HepG2 (cell line): Measurements from ENCODE around the gene GJB6. TPM values are rescaled to one million over a fixed set of nuclear protein-coding genes. Genes with fewer than 3 reads are reported as not detected.

Experiments used
- ATAC-seq: fragments of 200-7000 bp; cut with Tn5 transposase; 3 replicates; pipeline ENCODE4 v1.9.1; 2020; ENCODE audit warnings: mild to moderate bottlenecking, moderate library complexity
- BruUV-seq: library from RNA; stranded (reverse); fragments of 400-500 nt; replicated peaks from 2 replicates; lab custom pipeline; 2021; lab: Mats Ljungman, UMichigan
- CTCF ChIA-PET: fragments of 300-600 bp; formaldehyde crosslinking; extraction: SDS; loops from one replicate; lab custom pipeline; 2021; ENCODE audit warnings: low total read pairs, inconsistent platforms, low intra/inter-chr PET ratio; lab: Yijun Ruan, JAX
- POLR2A ChIA-PET: fragments of 350-600 bp; sonication (Branson Sonifier 250); formaldehyde crosslinking; loops from one replicate; lab custom pipeline; 2020; ENCODE audit warnings: antibody characterized with exemption, inconsistent platforms; lab: Yijun Ruan, JAX
- DNase-seq: peaks from one replicate; pipeline ENCODE4 v3.0.0-alpha.2; 2015; ENCODE audit warnings: low spot score
- FAIRE-seq: peaks from 3 replicates; lab custom pipeline; 2011; peaks lifted over from hg19 to GRCh38; lab: Jason Lieb, UNC
- H2AFZ ChIP-seq: one replicate; pipeline ENCODE4 v1.6.1; 2011; ENCODE audit warnings: low read length, inconsistent platforms
- H3K27ac ChIP-seq: fragments of 300-600 bp; 3 replicates; pipeline ENCODE4 v1.8.0; 2011; ENCODE audit warnings: mixed run types, mild to moderate bottlenecking, mixed read lengths, low read length, inconsistent platforms; ENCODE audit not compliant: insufficient read depth; ENCODE audit errors: extremely low read length
- H3K27me3 ChIP-seq, 2 experiments: fragments of 200-600 bp in 1 of 2; 2 replicates in 1 of 2; 3 replicates in 1 of 2; pipeline versions ENCODE4 v1.6.0 to v1.8.0; 2011; ENCODE audit warnings: low read length in 2 of 2, mild to moderate bottlenecking in 2 of 2, moderate library complexity in 2 of 2, inconsistent platforms in 1 of 2; ENCODE audit not compliant: insufficient read depth in 2 of 2, control insufficient read depth in 1 of 2
- H3K36me3 ChIP-seq, 2 experiments: fragments of 200-600 bp in 1 of 2; replicated peaks in 1 of 2; 2 replicates in 1 of 2; 3 replicates in 1 of 2; pipeline versions ENCODE4 v1.5.1 to v1.8.0; 2011; ENCODE audit warnings: low read length in 2 of 2, inconsistent platforms in 1 of 2; ENCODE audit not compliant: insufficient read depth in 2 of 2, control insufficient read depth in 1 of 2
- H3K4me1 ChIP-seq: 2 replicates; pipeline ENCODE4 v1.5.1; 2012; ENCODE audit warnings: low read length, inconsistent platforms; ENCODE audit not compliant: insufficient read depth
- H3K4me2 ChIP-seq: 2 replicates; pipeline ENCODE4 v1.6.0; 2011; ENCODE audit warnings: low read depth, low read length, inconsistent platforms
- H3K4me3 ChIP-seq, 3 experiments: fragments of 200-600 bp in 1 of 3; sonication (generic), shearing (Covaris generic) in 1 of 3; replicated peaks in 1 of 3; 2 replicates each; pipeline ENCODE4 v1.5.1; 2011 to 2016; ENCODE audit warnings: low read length in 3 of 3, inconsistent platforms in 2 of 3, low read depth in 2 of 3, mild to moderate bottlenecking in 2 of 3, control low read depth in 1 of 3, mixed read lengths in 1 of 3; ENCODE audit not compliant: insufficient read depth in 1 of 3
- H3K79me2 ChIP-seq: one replicate; pipeline ENCODE4 v1.6.1; 2011; ENCODE audit warnings: low read length, inconsistent platforms; ENCODE audit not compliant: insufficient read depth
- H3K9ac ChIP-seq: 2 replicates; pipeline ENCODE4 v1.6.0; 2011; ENCODE audit warnings: mild to moderate bottlenecking, low read depth, low read length, inconsistent platforms; ENCODE audit not compliant: insufficient read depth
- H3K9me3 ChIP-seq: 2 replicates; pipeline ENCODE4 v1.5.1; 2012; ENCODE audit warnings: mild to moderate bottlenecking, low read length
- H4K20me1 ChIP-seq: 2 replicates; pipeline ENCODE4 v1.6.0; 2011; ENCODE audit warnings: inconsistent platforms, mild to moderate bottlenecking, low read length, moderate library complexity; ENCODE audit not compliant: insufficient read depth
- CEBPB ChIP-seq: IDR thresholded peaks from 2 replicates; pipeline ENCODE4 v1.6.1; 2011; ENCODE audit warnings: low read depth, low read length, improper control_type of control experiment, borderline replicate concordance
- DRAP1 ChIP-seq: IDR thresholded peaks from 2 replicates; pipeline ENCODE4 v1.6.1; 2016; ENCODE audit warnings: missing genetic modification reagents, missing compliant biosample characterization
- GABPA ChIP-seq, 2 experiments: IDR thresholded peaks; 2 replicates each; pipeline ENCODE4 v1.6.1; 2011 to 2016; ENCODE audit warnings: low read depth in 2 of 2, low read length in 1 of 2, missing biosample characterization in 1 of 2, missing genetic modification characterization in 1 of 2
- GABPB1 ChIP-seq: IDR thresholded peaks from 2 replicates; pipeline ENCODE4 v1.6.1; 2016; ENCODE audit warnings: mild to moderate bottlenecking, missing genetic modification reagents, moderate library complexity, missing compliant biosample characterization
- HCFC1 ChIP-seq: fragments of 150-350 bp; IDR thresholded peaks from 2 replicates; pipeline ENCODE4 v1.6.1; 2014; ENCODE audit warnings: low read depth, low read length
- HOXA3 ChIP-seq: sonication (generic); formaldehyde crosslinking; IDR thresholded peaks from 2 replicates; pipeline ENCODE4 v1.5.0; 2020; ENCODE audit warnings: missing genetic modification reagents
- SETDB1 ChIP-seq: sonication (generic); formaldehyde crosslinking; IDR thresholded peaks from 2 replicates; pipeline ENCODE4 v1.5.1; 2020; ENCODE audit warnings: missing genetic modification reagents, mild to moderate bottlenecking, borderline replicate concordance
- ZNF138 ChIP-seq: sonication (generic); formaldehyde crosslinking; IDR thresholded peaks from 2 replicates; pipeline ENCODE4 v1.5.0; 2020; ENCODE audit warnings: mild to moderate bottlenecking, low read depth, missing genetic modification reagents
- ZNF263 ChIP-seq: sonication (generic); formaldehyde crosslinking; IDR thresholded peaks from 2 replicates; pipeline ENCODE4 v1.4.0; 2020; ENCODE audit warnings: missing genetic modification reagents
- ZNF687 ChIP-seq: sonication (generic); formaldehyde crosslinking; IDR thresholded peaks from 2 replicates; pipeline ENCODE4 v1.5.1; 2020; ENCODE audit warnings: mild to moderate bottlenecking, missing genetic modification reagents, moderate library complexity
- ZNF703 ChIP-seq: sonication (generic); formaldehyde crosslinking; IDR thresholded peaks from 2 replicates; pipeline ENCODE4 v1.5.1; 2020; ENCODE audit warnings: missing genetic modification reagents, mild to moderate bottlenecking, moderate library complexity, borderline replicate concordance
- ZNF709 ChIP-seq: sonication (generic); formaldehyde crosslinking; IDR thresholded peaks from 2 replicates; pipeline ENCODE4 v1.5.0; 2020; ENCODE audit warnings: mild to moderate bottlenecking, missing genetic modification reagents
- WGBS: methylation state at CpG from one replicate; pipeline ENCODE4 v1.1.6; 2017; ENCODE audit warnings: low lambda C conversion rate; 5-methylcytosine and 5-hydroxymethylcytosine counted together
- in situ Hi-C: cut with HindIII; loops from 2 replicates; pipeline ENCODE4 v1.10.0; 2017; ENCODE audit warnings: low pct_unique_long_range_greater_than_20kb; ENCODE audit not compliant: extremely low pct_ligation_motif_present
- intact Hi-C: fragments of 100-400 bp; cut with micrococcal nuclease; formaldehyde crosslinking; loops from one replicate; pipeline ENCODE4 v1.10.0; 2022; ENCODE audit not compliant: unreplicated experiment
- polyA plus RNA-seq, 8 experiments: library from polyadenylated mRNA; depleted of rRNA in 3 of 8; stranded (reverse) in 7 of 8; unstranded in 1 of 8; fragments of >200 nt; fragmentation: Illumina TruSeq in 4 of 8; extraction: Trizol in 4 of 8; gene quantifications; 2 replicates each; pipeline versions ENCODE4 v1.2.1 to v1.2.3, GENCODE V29; 2011 to 2016; ENCODE audit warnings: low read depth in 4 of 8, missing spikeins in 1 of 8, mixed read lengths in 1 of 8; ENCODE audit not compliant: insufficient read depth in 1 of 8
- total RNA-seq, 5 experiments: library from RNA; depleted of rRNA; stranded (reverse); fragments of >200 nt; fragmentation: Illumina TruSeq; extraction: Trizol; gene quantifications; 2 replicates each; pipeline ENCODE4 v1.2.3, GENCODE V29; 2016; ENCODE audit warnings: low read depth in 1 of 5

The GJB6 gene
- total and polyA plus RNA-seq, 2 of the 13 experiments (the other 11 are each of a cell fraction or from before 2014, with no cell fraction given), result not detected

- intact Hi-C loops, result no loop called here
- TF ChIP-seq HOXA3 (CRISPR knock-in tag) (no peak), HCFC1 (no peak)
- TF ChIP-seq, all 625 proteins: peak for 0
- Histone ChIP-seq H3K9ac (no peak overlapping the region), H2AFZ (no peak overlapping the region), H3K4me3 (0 out of 6 replicates have a peak overlapping the region, but pooled peaks of 1 of the 3 experiments have one; percentile 5), H4K20me1 (no peaks in the 10 kb centered on the region), H3K36me3 (no peaks in the 10 kb centered on the region), H3K4me1 (peaks cover 35% of the 10 kb centered on the region), H3K9me3 (no peaks in the 10 kb centered on the region), H3K4me2 (peak overlapping the region; percentile 60), H3K79me2 (no peaks in the 10 kb centered on the region), H3K27ac (no peak overlapping the region), H3K27me3 (peaks cover 5 to 63% of the 10 kb centered on the region in 2 experiments)
- whole genome bisulfite sequencing, result 3% methylated on average over 5 of the region's 5 CpGs
- DNase-seq, result no peak
- CTCF ChIA-PET, result no interaction called here
- POLR2A ChIA-PET, result no interaction called here
- BruUV-seq, result no TSS peak
- peak; percentile 15 for ATAC-seq
- in situ Hi-C loops, result loop anchor here (10.0 kb wide), 1 partner anchor 105 kb away; no protein-coding TSS in a partner anchor
- no peak for FAIRE-seq
These were observed 42.0 kb downstream of the GJB6 start for GRCh38 chr13:20190076-20190475.

GRCh38 chr13:20188667-20189553 is 43.2 kb downstream of the GJB6 start:
- Histone ChIP-seq H3K4me1 (peaks cover 35% of the 10 kb centered on the region), H3K27me3 (peaks cover 5 to 56% of the 10 kb centered on the region in 2 experiments), H3K4me3 (no peak overlapping the region), H3K27ac (no peak overlapping the region), H4K20me1 (no peaks in the 10 kb centered on the region), H3K79me2 (no peaks in the 10 kb centered on the region), H2AFZ (no peak overlapping the region), H3K9ac (no peak overlapping the region), H3K9me3 (no peaks in the 10 kb centered on the region), H3K4me2 (peak overlapping the region; percentile 60; the same call in 1 of the 2 replicates), H3K36me3 (no peaks in the 10 kb centered on the region)
- FAIRE-seq, result no peak
- ATAC-seq, result peak; percentile 28
- DNase-seq, result no peak
- in situ Hi-C loops (loop anchor here (10.0 kb wide), 1 partner anchor 736 kb away; no protein-coding TSS in a partner anchor), intact Hi-C loops (no loop called here)
- CTCF ChIA-PET, result no interaction called here
- POLR2A ChIA-PET, result no interaction called here
- BruUV-seq, result no TSS peak
- 69% methylated on average over 26 of the region's 28 CpGs for WGBS
- TF ChIP-seq ZNF138 (CRISPR knock-in tag), result no peak
- peak; percentile 49; the same call in 1 of the 2 replicates for TF ChIP-seq CEBPB
- no peak for TF ChIP-seq ZNF709
- peak; percentile 21; the same call in 1 of the 2 replicates for TF ChIP-seq ZNF687
- no peak for TF ChIP-seq SETDB1 (CRISPR knock-in tag)
- TF ChIP-seq GABPB1 (CRISPR knock-in tag), result peak; percentile 31; the same call in 1 of the 2 replicates
- no peak for TF ChIP-seq ZNF263
- no peak for TF ChIP-seq DRAP1 (CRISPR knock-in tag)
- TF ChIP-seq ZNF703 (CRISPR knock-in tag), result no peak
- TF ChIP-seq GABPA (IDR thresholded peaks at IDR 0.05; ENCODE audit: low read depth, low read length), result no peak
- TF ChIP-seq GABPA (CRISPR knock-in tag; IDR thresholded peaks at IDR 0.05; ENCODE audit: low read depth), result peak; percentile 49
